AG09309 (cell line): ENCODE results near the gene TOB2.
"Not testable (repeated sequence)": the region's sequence is repeated elsewhere in the genome, so short reads cannot be mapped to it uniquely, and the experiment has no call there.

Experiments used
- DNase-seq: peaks from one replicate; pipeline ENCODE4 v3.0.0-alpha.2; 2010; ENCODE audit warnings: low read depth
- H3K4me3 ChIP-seq: 2 replicates; pipeline ENCODE4 v1.5.1; 2011; ENCODE audit warnings: mild to moderate bottlenecking, low read depth, low read length, moderate library complexity; ENCODE audit not compliant: control insufficient read depth
- TF ChIP-seq, protein P1 (sequence below): IDR thresholded peaks from 2 replicates; pipeline ENCODE4 v1.5.1; 2011; ENCODE audit warnings: mild to moderate bottlenecking, low read depth, low read length, inconsistent platforms; ENCODE audit not compliant: insufficient read depth, control insufficient read depth; ENCODE audit errors: missing control alignments

TOB2 gene

DNA sequence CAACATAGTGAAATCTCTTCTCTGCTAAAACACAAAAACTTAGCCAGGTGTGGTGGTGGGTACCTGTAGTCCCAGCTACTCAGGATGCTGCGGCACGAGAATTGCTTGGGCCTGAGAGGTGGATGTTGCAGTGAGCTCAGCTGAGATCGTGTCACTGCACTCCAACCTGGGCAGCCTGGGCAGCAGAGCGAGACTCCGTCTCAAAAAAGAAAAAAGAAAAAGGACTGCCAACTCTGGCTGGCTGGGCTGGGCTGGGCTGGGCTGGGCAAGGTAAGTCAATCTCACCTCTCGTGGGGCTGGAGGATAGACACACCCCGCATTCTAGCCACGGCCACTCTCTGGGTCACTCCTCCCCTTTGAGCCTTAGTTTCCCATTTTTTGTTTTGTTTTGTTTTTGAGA is 37.9 kb downstream of the TOB2 start:
- TF ChIP-seq, protein P1, sequence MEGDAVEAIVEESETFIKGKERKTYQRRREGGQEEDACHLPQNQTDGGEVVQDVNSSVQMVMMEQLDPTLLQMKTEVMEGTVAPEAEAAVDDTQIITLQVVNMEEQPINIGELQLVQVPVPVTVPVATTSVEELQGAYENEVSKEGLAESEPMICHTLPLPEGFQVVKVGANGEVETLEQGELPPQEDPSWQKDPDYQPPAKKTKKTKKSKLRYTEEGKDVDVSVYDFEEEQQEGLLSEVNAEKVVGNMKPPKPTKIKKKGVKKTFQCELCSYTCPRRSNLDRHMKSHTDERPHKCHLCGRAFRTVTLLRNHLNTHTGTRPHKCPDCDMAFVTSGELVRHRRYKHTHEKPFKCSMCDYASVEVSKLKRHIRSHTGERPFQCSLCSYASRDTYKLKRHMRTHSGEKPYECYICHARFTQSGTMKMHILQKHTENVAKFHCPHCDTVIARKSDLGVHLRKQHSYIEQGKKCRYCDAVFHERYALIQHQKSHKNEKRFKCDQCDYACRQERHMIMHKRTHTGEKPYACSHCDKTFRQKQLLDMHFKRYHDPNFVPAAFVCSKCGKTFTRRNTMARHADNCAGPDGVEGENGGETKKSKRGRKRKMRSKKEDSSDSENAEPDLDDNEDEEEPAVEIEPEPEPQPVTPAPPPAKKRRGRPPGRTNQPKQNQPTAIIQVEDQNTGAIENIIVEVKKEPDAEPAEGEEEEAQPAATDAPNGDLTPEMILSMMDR = no peak
- no peak for DNase-seq
- no peak overlapping the region for H3K4me3 ChIP-seq

DNA sequence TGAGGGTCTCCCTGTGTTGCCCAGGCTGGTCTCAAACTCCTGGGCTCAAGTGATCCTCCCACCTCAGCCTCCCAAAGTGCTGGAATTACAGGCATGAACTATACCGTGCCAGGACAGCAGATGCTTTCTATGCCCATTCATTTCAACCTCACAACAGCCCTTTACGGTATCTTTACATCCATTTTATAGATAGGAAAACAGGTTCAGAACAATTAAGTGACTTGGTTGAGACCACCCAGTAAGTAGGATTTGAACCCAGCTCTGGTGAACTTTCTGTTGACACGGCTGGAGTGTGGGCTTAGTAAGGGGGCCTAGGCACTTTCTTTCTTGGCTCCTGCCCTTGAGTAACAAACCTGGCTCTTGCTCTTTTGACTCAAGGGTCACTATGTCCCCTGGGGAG is 39.2 kb downstream of the TOB2 start:
- no peak overlapping the region for H3K4me3 ChIP-seq
- no peak for DNase-seq
- TF ChIP-seq, protein P1 = no peak

DNA sequence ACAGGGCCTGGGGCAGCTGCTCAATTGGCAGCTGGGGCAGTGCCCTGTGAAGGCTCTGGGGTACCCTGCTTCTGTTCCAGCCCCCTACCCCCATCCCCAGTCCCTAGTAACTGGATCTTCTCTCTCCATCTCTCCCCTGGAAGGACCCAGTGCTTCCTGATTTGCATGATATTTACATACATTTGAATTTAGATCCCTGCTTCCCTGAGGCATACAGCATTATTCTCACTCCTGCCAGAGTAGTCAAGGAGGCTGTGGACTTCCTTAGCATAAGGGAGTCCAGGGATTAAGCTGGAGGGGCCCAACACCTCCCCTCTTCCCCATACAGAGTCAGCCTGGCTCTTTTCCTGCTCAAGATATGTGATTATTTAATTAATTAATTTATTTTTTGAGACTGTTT is 40.2 kb downstream of the TOB2 start:
- DNase-seq = no peak
- H3K4me3 ChIP-seq = no peak overlapping the region
- TF ChIP-seq, protein P1 = no peak

DNA sequence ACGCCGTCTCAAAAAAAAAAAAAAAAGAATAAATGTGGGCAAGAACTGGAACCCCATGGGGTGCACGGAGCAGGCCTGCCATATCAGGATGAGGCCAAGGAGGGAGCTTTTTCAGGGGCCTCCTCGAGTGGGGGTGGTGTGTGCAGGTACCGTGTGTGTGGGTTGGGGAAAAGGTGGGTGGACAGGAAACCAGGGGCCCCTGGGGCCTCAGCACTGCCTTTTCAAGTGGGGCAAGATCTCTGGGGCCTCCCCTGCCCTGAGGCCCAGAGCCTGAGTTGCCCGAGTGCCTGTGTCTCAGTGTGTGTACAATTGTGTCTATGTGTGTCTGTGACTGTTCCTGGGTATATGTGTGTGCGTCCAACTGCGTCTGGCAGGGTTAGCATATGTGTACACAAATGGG is 41.0 kb downstream of the TOB2 start:
- TF ChIP-seq, protein P1 = no peak
- H3K4me3 ChIP-seq = no peak overlapping the region
- DNase-seq = no peak

DNA sequence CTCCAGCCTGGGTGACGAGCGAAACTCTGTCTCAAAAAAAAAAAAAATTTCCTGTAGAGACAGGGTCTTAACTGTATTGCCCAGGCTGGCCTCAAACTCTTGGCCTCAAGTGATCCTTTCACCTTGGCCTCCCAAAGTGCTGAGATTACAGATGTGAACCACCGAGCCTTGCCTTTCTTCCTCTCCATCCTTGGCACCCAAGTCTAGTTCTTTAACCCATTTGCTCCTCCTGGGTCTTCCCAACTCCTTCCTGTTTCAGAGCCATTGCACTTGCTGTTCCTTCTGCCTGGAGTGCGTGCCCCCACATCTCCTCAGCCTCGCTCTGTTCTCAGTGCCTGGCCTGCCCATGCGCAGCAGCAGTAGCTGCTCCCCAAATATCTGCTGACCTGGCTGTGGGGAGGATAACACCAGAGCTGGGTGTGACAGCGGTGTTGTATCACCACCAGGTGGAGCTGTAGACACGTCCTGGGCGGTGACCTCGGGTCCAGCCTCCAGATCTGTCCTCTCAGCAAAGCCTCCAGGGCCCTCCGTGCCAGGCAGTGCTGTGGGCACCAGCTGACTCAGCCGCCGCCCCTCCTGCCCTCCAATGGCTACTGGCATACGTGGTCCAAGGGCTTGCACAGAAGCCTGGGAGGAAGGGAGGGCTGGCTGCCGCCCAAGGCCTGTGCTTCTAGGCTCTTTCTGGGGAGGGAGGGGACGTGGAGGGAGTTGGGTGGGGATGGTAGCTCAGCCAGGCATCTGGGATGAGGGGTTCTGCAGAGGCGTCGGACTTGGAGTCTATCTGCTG is 42.9 kb downstream of the TOB2 start:
- H3K4me3 ChIP-seq = no peak overlapping the region
- DNase-seq = peak; percentile 57
- TF ChIP-seq, protein P1 = peak; percentile 97

DNA sequence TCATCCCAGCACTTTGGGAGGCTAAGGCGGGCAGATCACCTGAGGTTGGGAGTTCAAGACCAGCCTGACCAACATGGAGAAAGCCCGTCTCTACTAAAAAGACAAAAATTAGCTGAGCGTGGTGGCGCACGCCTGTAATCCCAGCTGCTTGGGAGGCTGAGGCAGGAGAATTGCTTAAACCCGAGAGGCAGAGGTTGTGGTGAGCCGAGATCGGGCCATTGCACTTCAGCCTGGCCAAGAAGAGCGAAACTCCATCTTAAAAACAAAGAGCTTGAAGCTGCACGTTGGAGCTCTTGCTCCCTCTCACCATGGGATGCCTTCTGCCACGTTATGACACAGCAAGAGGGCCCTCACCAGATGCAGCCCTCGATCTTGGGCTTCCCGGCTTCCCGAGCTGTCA is 43.8 kb downstream of the TOB2 start:
- not testable (repeated sequence) for H3K4me3 ChIP-seq, DNase-seq

DNA sequence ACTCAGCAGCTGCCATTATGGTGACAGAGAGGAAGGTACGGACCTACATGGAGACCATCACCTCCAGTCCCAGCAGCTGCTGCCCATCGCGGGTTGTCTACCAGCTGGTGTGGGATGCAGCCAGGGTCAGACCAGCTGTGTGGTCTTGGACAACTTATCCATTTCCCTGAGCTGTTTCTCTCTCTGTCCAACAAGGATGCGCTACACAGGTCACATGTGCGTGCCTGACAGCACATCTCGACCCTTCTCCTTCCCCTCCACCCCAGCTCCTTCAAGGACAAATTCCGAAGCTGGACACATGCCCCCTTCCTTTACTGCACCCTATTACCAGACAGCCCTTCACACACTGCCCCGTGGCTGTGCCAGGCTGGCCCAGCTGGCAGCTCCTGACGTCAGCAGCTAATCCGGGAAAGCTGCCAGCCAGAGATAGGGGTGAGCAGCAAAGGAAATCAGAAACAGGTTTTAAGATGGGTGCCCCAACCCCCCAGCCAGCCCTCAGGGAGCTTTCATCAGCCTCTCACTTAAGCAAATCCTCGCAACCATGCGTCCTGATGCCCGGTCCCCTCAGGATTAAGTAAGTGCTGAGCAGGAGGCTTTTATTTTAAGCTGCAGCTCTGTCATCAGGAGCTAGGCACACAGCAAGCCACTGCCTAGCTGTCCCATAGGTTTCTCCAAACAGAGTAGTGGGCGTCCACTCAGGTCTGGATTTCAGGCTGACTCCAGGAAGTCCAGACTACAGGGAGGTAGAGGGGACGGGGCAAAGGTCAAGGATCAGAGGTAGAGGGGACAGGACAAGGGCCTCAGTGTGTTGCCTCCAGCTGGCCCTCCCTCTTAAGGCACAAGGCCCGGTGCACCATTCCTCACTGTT is 44.6 kb downstream of the TOB2 start:
- no peak overlapping the region for H3K4me3 ChIP-seq
- TF ChIP-seq, protein P1 = no peak
- peak; percentile 88 for DNase-seq
